Measurements from ENCODE around the gene ENPP1. TPM values are rescaled to one million over a fixed set of nuclear protein-coding genes. Genes with fewer than 3 reads are reported as not detected.

Gene ENPP1
- polyA plus RNA-seq, 3 donors, result not detected

GRCh38 chr6:131761060-131761761, 46.6 kb upstream of the ENPP1 start:
- no peaks in the 10 kb centered on the region for H4K20me1 ChIP-seq (ENCODE audit: insufficient read depth, low read length)
- H3K9me3 Mint-ChIP-seq, result peaks cover 0 to 3% (median 0%) of the 10 kb centered on the region in 7 donors
- H3K36me3 ChIP-seq (replicated peaks in 1 of 2; ENCODE audit: control insufficient read depth in 1 of 2, insufficient read depth in 2 of 2, low read length in 2 of 2), result no peaks in the 10 kb centered on the region
- H3K27me3 Mint-ChIP-seq (ENCODE audit: low read depth in 3 of 3), result peaks cover 1 to 7% (median 3%) of the 10 kb centered on the region in 3 donors
- intact Hi-C loops (cut with micrococcal nuclease), result no loop called here
- no peak for DNase-seq
- H3K27me3 ChIP-seq (ENCODE audit: control insufficient read depth in 2 of 2, insufficient read depth in 2 of 2, low read length in 2 of 2), result no peaks in the 10 kb centered on the region
- H3K4me1 Mint-ChIP-seq, result no peaks in the 10 kb centered on the region
- H3K27ac Mint-ChIP-seq, result no peak overlapping the region
- no peaks in the 10 kb centered on the region for H3K4me1 ChIP-seq (ENCODE audit: control insufficient read depth in 1 of 2, insufficient read depth in 2 of 2, low read length in 2 of 2)
- H3K9me3 ChIP-seq (replicated peaks in 1 of 2; ENCODE audit: control insufficient read depth in 1 of 2, insufficient read depth in 1 of 2, low read length in 2 of 2), result no peaks in the 10 kb centered on the region
- no peak overlapping the region for H3K9ac ChIP-seq (ENCODE audit: insufficient read depth, low read length, poor library complexity, severe bottlenecking)
- H3K4me2 ChIP-seq (replicated peaks; ENCODE audit: extremely low read depth, low read length, poor library complexity, severe bottlenecking), result no peak overlapping the region
- no peak overlapping the region for H3K27ac ChIP-seq (ENCODE audit: low read depth in 1 of 2, low read length in 2 of 2)
- TF ChIP-seq CTCF (IDR thresholded peaks at IDR 0.05), result no peak
- no peak overlapping the region for H3K4me3 ChIP-seq (replicated peaks in 1 of 3; ENCODE audit: low read depth in 2 of 3, low read length in 3 of 3)
- no peak overlapping the region for H3K4me3 Mint-ChIP-seq
- no peaks in the 10 kb centered on the region for H3K79me2 ChIP-seq (ENCODE audit: insufficient read depth, low read length)
- H3K36me3 Mint-ChIP-seq, result no peaks in the 10 kb centered on the region
- H2AFZ ChIP-seq (ENCODE audit: insufficient read depth, low read depth, low read length, poor library complexity, severe bottlenecking), result no peak overlapping the region
- WGBS (ENCODE audit: insufficient coverage), result no CpG with 5 or more reads among the region's 6 CpGs

DNA sequence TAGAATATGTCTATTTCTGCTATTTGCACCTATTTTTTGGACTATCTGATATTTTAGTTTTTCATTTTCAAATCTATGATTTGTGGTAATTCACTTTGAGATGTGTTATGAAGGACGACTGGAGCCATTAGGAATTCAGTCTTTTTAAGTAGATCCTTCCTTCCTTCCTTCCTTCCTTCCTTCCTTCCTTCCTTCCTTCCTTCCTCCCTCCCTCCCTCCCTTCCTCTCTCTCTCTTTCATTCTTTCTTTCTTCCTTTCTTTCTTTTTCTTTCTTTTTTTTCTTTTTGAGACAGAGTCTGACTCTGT, 46.1 kb upstream of the ENPP1 start:
- Histone ChIP-seq H2AFZ (ENCODE audit: insufficient read depth, low read depth, low read length, poor library complexity, severe bottlenecking) (no peak overlapping the region), H3K36me3 (replicated peaks in 1 of 2; ENCODE audit: control insufficient read depth in 1 of 2, insufficient read depth in 2 of 2, low read length in 2 of 2) (no peaks in the 10 kb centered on the region), H3K4me2 (replicated peaks; ENCODE audit: extremely low read depth, low read length, poor library complexity, severe bottlenecking) (no peak overlapping the region), H4K20me1 (ENCODE audit: insufficient read depth, low read length) (no peaks in the 10 kb centered on the region), H3K4me1 (ENCODE audit: control insufficient read depth in 1 of 2, insufficient read depth in 2 of 2, low read length in 2 of 2) (no peaks in the 10 kb centered on the region), H3K27ac (ENCODE audit: low read depth in 1 of 2, low read length in 2 of 2) (no peak overlapping the region), H3K4me3 (replicated peaks in 1 of 3; ENCODE audit: low read depth in 2 of 3, low read length in 3 of 3) (no peak overlapping the region), H3K9ac (ENCODE audit: insufficient read depth, low read length, poor library complexity, severe bottlenecking) (no peak overlapping the region), H3K9me3 (replicated peaks in 1 of 2; ENCODE audit: control insufficient read depth in 1 of 2, insufficient read depth in 1 of 2, low read length in 2 of 2) (no peaks in the 10 kb centered on the region), H3K79me2 (ENCODE audit: insufficient read depth, low read length) (no peaks in the 10 kb centered on the region), H3K27me3 (ENCODE audit: control insufficient read depth in 2 of 2, insufficient read depth in 2 of 2, low read length in 2 of 2) (no peaks in the 10 kb centered on the region)
- TF ChIP-seq CTCF (IDR thresholded peaks at IDR 0.05), result no peak
- WGBS (ENCODE audit: insufficient coverage), result no CpG with 5 or more reads among the region's 1 CpG
- Mint-ChIP-seq H3K27me3 (ENCODE audit: low read depth in 3 of 3) (peaks cover 1 to 7% (median 3%) of the 10 kb centered on the region in 3 donors), H3K36me3 (no peaks in the 10 kb centered on the region), H3K4me3 (no peak overlapping the region), H3K4me1 (no peaks in the 10 kb centered on the region), H3K27ac (no peak overlapping the region), H3K9me3 (peaks cover 0 to 3% (median 0%) of the 10 kb centered on the region in 7 donors)
- intact Hi-C loops (cut with micrococcal nuclease), result no loop called here
- DNase-seq, result no peak
